Ovary (tissue), 9 donors: ENCODE data around the gene ARHGAP28. TPM values are rescaled to one million over a fixed set of nuclear protein-coding genes. Genes with fewer than 3 reads are reported as not detected.

ENCODE experiments used
- DNase-seq, 5 donors: peaks; one replicate each; pipeline ENCODE4 v3.0.0-alpha.2; 2019 to 2020
- H3K27ac ChIP-seq, 2 donors: fragments of 200-600 bp; one replicate each; pipeline versions ENCODE4 v1.5.1 to v1.8.0; 2019 to 2022
- H3K27me3 ChIP-seq: fragments of 200-600 bp; one replicate; pipeline ENCODE4 v1.8.0; 2022
- H3K36me3 ChIP-seq: fragments of 200-600 bp; sonication (generic); one replicate; pipeline ENCODE4 v1.5.1; 2019
- H3K4me1 ChIP-seq: one replicate; pipeline ENCODE4 v1.8.1; 2013; ENCODE audit warnings: mild to moderate bottlenecking, moderate library complexity; ENCODE audit not compliant: insufficient read depth
- H3K4me3 ChIP-seq: fragments of 200-600 bp; sonication (generic); one replicate; pipeline ENCODE4 v1.5.1; 2017
- H3K9me3 ChIP-seq, 2 donors: fragments of 200-600 bp in 1 of 2; sonication (generic) in 1 of 2; one replicate each; pipeline versions ENCODE4 v1.5.1 to v1.8.1; 2013 to 2019; ENCODE audit warnings: mild to moderate bottlenecking in 1 of 2, moderate library complexity in 1 of 2
- EP300 ChIP-seq: sonication (generic); formaldehyde crosslinking; IDR thresholded peaks from one replicate; pipeline ENCODE4 v1.6.1; 2017; ENCODE audit warnings: antibody characterized with exemption
- POLR2A ChIP-seq: fragments of 450-650 bp; IDR thresholded peaks from one replicate; pipeline ENCODE4 v1.6.1; 2017; ENCODE audit warnings: antibody characterized with exemption, mild to moderate bottlenecking, moderate library complexity
- WGBS, 3 donors: extraction: QIAGEN DNeasy Blood & Tissue Kit in 1 of 3; methylation state at CpG; one replicate each; pipeline versions ENCODE4 v1.1.5 to v1.1.7; 2013 to 2017; 5-methylcytosine and 5-hydroxymethylcytosine counted together
- intact Hi-C, 4 donors: fragments of 100-400 bp; cut with DNase I; formaldehyde crosslinking; loops; one replicate each; pipeline versions ENCODE4 v1.11.0 to v1.15.1; 2022 to 2023
- polyA plus RNA-seq, 2 donors: library from polyadenylated mRNA; stranded (reverse); fragments of 200-250 nt in 1 of 2; fragments of 350-450 nt in 1 of 2; fragmentation: Illumina TruSeq in 1 of 2; extraction: RNeasy Lipid Tissue Mini Kit (QIAGEN cat#74804) in 1 of 2; gene quantifications; one replicate each; pipeline ENCODE4 v1.2.3, GENCODE V29; 2013 to 2014
- total RNA-seq, 7 donors: library from RNA; depleted of rRNA in 2 of 7; stranded (reverse); fragments of >200 nt in 2 of 7; fragmentation: NEBNext Ultra II Directional in 3 of 7; extraction: Animal tissue kit (Norgen Biotek cat#: 25700) in 3 of 7; gene quantifications; one replicate each; pipeline versions ENCODE4 v1.1.0 to v1.2.4, GENCODE V29; 2016 to 2023
- TF ChIP-seq, protein P1 (sequence below), 3 donors: fragments of 450-650 bp in 2 of 3; fragments of 200-600 bp in 1 of 3; IDR thresholded peaks; one replicate each; pipeline versions ENCODE4 v1.5.1 to v1.8.0; 2016 to 2022; ENCODE audit warnings: antibody characterized with exemption in 3 of 3, mild to moderate bottlenecking in 1 of 3
- donor health status: DM: no; HTN: no; CAD: no; lungs with moderate emphysema.
- donor health status: DM: no; HTN: no; CAD: no.
- donor health status: Bipolar disorder and iron deficiency.
- donor health status: DM: yes; HTN: yes; CAD: no.
- donor health status: DM: no; HTN: no; CAD: no.
- donor health status: DM: yes; HTN: yes; CAD: no.

Gene ARHGAP28
- total and polyA plus RNA-seq, 9 donors: 5.9 to 28.7 (median 16.9) TPM

DNA sequence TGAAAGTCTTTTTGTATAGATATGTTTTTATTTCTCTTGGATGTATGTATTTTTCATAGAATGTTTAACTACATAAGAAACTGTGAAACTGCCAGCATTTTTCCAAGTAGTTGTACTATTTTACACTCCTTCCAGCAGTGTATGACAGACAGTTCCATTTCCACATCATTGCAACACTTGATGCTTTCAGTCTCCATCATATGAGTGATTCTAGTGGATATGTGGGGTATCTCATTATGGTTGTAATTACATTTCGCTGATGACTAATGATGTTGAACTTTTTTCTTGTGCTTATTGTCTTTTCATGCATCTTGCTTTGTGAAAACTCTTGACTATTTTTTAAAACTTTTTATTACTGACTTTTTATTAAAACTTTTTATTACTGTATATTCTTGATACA is 101.4 kb downstream of the ARHGAP28 start:
- Histone ChIP-seq H3K27ac (no peak overlapping the region), H3K36me3 (no peaks in the 10 kb centered on the region), H3K4me3 (no peak overlapping the region), H3K9me3 (no peaks in the 10 kb centered on the region), H3K27me3 (no peaks in the 10 kb centered on the region), H3K4me1 (no peaks in the 10 kb centered on the region)
- intact Hi-C loops: loop anchor here in 1 of 4 donors (10.0 kb wide), 1 partner anchor 1606 kb away; no protein-coding TSS in a partner anchor
- WGBS, 3 donors: 91 to 100% (median 99%) methylated on average over 1 of the region's 1 CpG
- DNase-seq: no peak
- no peak for TF ChIP-seq POLR2A
- no peak for TF ChIP-seq EP300
- TF ChIP-seq, protein P1, sequence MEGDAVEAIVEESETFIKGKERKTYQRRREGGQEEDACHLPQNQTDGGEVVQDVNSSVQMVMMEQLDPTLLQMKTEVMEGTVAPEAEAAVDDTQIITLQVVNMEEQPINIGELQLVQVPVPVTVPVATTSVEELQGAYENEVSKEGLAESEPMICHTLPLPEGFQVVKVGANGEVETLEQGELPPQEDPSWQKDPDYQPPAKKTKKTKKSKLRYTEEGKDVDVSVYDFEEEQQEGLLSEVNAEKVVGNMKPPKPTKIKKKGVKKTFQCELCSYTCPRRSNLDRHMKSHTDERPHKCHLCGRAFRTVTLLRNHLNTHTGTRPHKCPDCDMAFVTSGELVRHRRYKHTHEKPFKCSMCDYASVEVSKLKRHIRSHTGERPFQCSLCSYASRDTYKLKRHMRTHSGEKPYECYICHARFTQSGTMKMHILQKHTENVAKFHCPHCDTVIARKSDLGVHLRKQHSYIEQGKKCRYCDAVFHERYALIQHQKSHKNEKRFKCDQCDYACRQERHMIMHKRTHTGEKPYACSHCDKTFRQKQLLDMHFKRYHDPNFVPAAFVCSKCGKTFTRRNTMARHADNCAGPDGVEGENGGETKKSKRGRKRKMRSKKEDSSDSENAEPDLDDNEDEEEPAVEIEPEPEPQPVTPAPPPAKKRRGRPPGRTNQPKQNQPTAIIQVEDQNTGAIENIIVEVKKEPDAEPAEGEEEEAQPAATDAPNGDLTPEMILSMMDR (IDR thresholded peaks at IDR 0.05): no peak

DNA sequence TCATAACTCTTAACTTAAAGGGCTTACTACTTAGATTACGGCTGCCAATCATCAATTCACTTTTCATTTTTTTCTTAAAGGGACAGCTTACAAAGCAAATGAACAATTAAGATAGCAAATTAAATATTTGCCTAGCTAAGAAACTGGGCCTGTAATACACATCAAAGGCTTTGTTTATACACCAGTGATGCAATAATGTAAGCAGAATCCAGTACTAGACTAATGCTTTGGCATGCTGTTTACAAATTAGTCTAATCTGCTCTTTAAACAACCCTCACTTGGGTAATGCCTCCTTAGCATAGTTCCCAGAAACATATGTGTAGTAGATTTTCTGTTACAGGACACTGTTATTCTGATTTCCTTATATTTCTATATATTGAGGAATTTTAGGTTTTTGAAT is 105.8 kb downstream of the ARHGAP28 start:
- Histone ChIP-seq H3K9me3 (no peaks in the 10 kb centered on the region), H3K27me3 (no peaks in the 10 kb centered on the region), H3K27ac (no peak overlapping the region), H3K4me1 (no peaks in the 10 kb centered on the region), H3K36me3 (no peaks in the 10 kb centered on the region), H3K4me3 (no peak overlapping the region)
- WGBS, 3 donors: 82 to 92% (median 89%) methylated on average over 1 of the region's 1 CpG
- no peak for DNase-seq
- no peak for TF ChIP-seq POLR2A
- TF ChIP-seq EP300: no peak
- TF ChIP-seq, protein P1 (IDR thresholded peaks at IDR 0.05): no peak
- intact Hi-C loops: loop anchor here in 1 of 4 donors (10.0 kb wide), 1 partner anchor 1611 kb away; no protein-coding TSS in a partner anchor

DNA sequence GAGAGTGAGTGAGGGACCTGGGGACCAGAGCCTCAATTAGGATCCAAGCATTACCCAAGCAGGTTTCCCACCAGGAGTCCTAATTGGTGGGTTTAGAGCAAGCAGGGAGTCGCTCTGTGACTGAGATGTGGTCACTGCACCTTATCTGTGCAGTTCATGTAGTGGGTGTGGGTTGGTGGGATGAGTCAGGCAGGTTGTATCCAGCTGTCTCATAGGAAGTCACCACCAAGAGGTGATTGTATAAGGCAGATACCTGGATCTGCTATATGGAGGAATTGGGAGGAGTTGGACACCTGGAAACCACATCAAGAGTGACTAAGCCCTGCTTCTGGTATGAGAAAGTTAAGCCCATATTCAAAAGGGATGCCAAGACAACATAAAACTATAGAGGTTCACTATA is 106.8 kb downstream of the ARHGAP28 start:
- H3K27me3 ChIP-seq: no peaks in the 10 kb centered on the region
- TF ChIP-seq POLR2A: no peak
- TF ChIP-seq, protein P1 (IDR thresholded peaks at IDR 0.05): no peak
- no peak for TF ChIP-seq EP300
- no peak overlapping the region for H3K4me3 ChIP-seq
- no peaks in the 10 kb centered on the region for H3K4me1 ChIP-seq
- no peak for DNase-seq
- intact Hi-C loops: loop anchor here in 1 of 4 donors (10.0 kb wide), 1 partner anchor 1612 kb away; no protein-coding TSS in a partner anchor
- no peaks in the 10 kb centered on the region for H3K9me3 ChIP-seq
- no peaks in the 10 kb centered on the region for H3K36me3 ChIP-seq
- H3K27ac ChIP-seq: no peak overlapping the region
- 94 to 100% (median 98%) methylated on average over 1 of the region's 1 CpG for WGBS, 3 donors

DNA sequence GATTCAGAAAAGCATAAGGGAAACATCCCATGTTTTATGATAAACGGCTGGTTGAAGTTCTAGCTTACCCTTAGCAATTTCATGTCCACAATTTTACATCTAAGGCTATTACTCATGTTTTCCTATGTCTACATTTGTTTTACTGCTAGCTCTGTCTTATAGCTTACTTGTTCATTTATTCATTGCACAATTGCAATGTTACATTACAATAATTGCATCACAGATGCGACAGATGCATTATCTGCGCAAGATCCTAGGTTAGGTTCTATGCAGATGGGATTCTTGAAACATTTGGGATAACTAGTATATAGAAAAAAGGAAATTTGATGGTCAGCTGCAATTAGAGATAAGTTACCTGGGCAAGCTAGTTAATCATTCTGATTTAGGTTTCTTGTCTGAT is 108.4 kb downstream of the ARHGAP28 start:
- no peaks in the 10 kb centered on the region for H3K36me3 ChIP-seq
- WGBS, 3 donors: 97 to 99% (median 98%) methylated on average over 3 of the region's 3 CpGs
- no peak overlapping the region for H3K4me3 ChIP-seq
- no peak for DNase-seq
- no peak overlapping the region for H3K27ac ChIP-seq
- no peaks in the 10 kb centered on the region for H3K9me3 ChIP-seq
- no peaks in the 10 kb centered on the region for H3K27me3 ChIP-seq
- intact Hi-C loops: loop anchor here in 1 of 4 donors (10.0 kb wide), 1 partner anchor 1613 kb away; no protein-coding TSS in a partner anchor
- H3K4me1 ChIP-seq: no peaks in the 10 kb centered on the region
- TF ChIP-seq EP300: no peak
- no peak for TF ChIP-seq POLR2A
- TF ChIP-seq, protein P1 (IDR thresholded peaks at IDR 0.05): no peak
